NCI-H345 treated with DMSO at 0.1 percent for 48 hours (cell line): ENCODE measurements around the gene MRM2.

ENCODE experiments used
- DNase-seq: peaks from one replicate; lab custom pipeline; 2025; ENCODE audit not compliant: unreplicated experiment; lab: John Stamatoyannopoulos, UW

Gene MRM2

GRCh38 chr7:2208712-2209111 is 33.3 kb downstream of the MRM2 start:
- no peak for DNase-seq

- DNase-seq, result no peak
Measured at GRCh38 chr7:2205036-2205780, 36.8 kb downstream of the MRM2 start.

GRCh38 chr7:2204446-2204845 is 37.6 kb downstream of the MRM2 start:
- no peak for DNase-seq

GRCh38 chr7:2203766-2204300 is 38.2 kb downstream of the MRM2 start:
- no peak for DNase-seq

GRCh38 chr7:2202901-2203765 is 38.9 kb downstream of the MRM2 start:
- no peak for DNase-seq

- no peak for DNase-seq
Measured at GRCh38 chr7:2202361-2202761, 39.6 kb downstream of the MRM2 start.

- no peak for DNase-seq
Measured at GRCh38 chr7:2201686-2202360, 40.2 kb downstream of the MRM2 start.

GRCh38 chr7:2201128-2201527 is 40.9 kb downstream of the MRM2 start:
- no peak for DNase-seq

- DNase-seq, result no peak
Measured at GRCh38 chr7:2200584-2200980, 41.4 kb downstream of the MRM2 start.

GRCh38 chr7:2199956-2200583 is 41.9 kb downstream of the MRM2 start:
- DNase-seq, result no peak

GRCh38 chr7:2199528-2199927 is 42.5 kb downstream of the MRM2 start:
- no peak for DNase-seq

GRCh38 chr7:2198760-2199159 is 43.2 kb downstream of the MRM2 start:
- DNase-seq, result no peak

- DNase-seq, result peak; percentile 88
Measured at GRCh38 chr7:2198206-2198605, 43.8 kb downstream of the MRM2 start.

- no peak for DNase-seq
Measured at GRCh38 chr7:2197436-2198155, 44.4 kb downstream of the MRM2 start.

- peak; percentile 85 for DNase-seq
Measured at GRCh38 chr7:2196381-2197378, 45.3 kb downstream of the MRM2 start.

GRCh38 chr7:2195400-2196246 is 46.4 kb downstream of the MRM2 start:
- DNase-seq, result no peak

- no peak for DNase-seq
Measured at GRCh38 chr7:2193575-2194305, 48.3 kb downstream of the MRM2 start.
